Heart left ventricle (tissue), 16 donors: ENCODE results near the gene DOHH. TPM values are rescaled to one million over a fixed set of nuclear protein-coding genes. Genes with fewer than 3 reads are reported as not detected.

Experiments
- ATAC-seq, 4 donors: fragments of 200-7000 bp; cut with Tn5 transposase; one replicate each; pipeline ENCODE4 v1.9.1; 2020 to 2022; ENCODE audit warnings: moderate library complexity in 4 of 4, mild to moderate bottlenecking in 3 of 4, moderate number of reproducible peaks in 1 of 4
- DNase-seq, 5 donors: peaks; one replicate each; pipeline ENCODE4 v3.0.0-alpha.2; 2020
- H3K27ac ChIP-seq, 12 donors: fragments of 200-600 bp; sonication (generic) in 4 of 12; one replicate each; pipeline versions ENCODE4 v1.5.0 to v1.8.0; 2016 to 2022; ENCODE audit warnings: mild to moderate bottlenecking in 2 of 12
- H3K27me3 ChIP-seq, 9 donors: fragments of 200-600 bp; sonication (generic) in 2 of 9; one replicate each; pipeline versions ENCODE4 v1.5.1 to v1.8.0; 2016 to 2022; ENCODE audit warnings: mild to moderate bottlenecking in 3 of 9
- H3K36me3 ChIP-seq, 9 donors: fragments of 200-600 bp; sonication (generic) in 2 of 9; one replicate each; pipeline versions ENCODE4 v1.5.0 to v1.8.0; 2018 to 2022; ENCODE audit warnings: mild to moderate bottlenecking in 2 of 9
- H3K4me1 ChIP-seq, 12 donors: fragments of 200-600 bp; sonication (generic) in 4 of 12; one replicate each; pipeline versions ENCODE4 v1.5.0 to v1.8.0; 2016 to 2022; ENCODE audit warnings: mild to moderate bottlenecking in 3 of 12
- H3K4me3 ChIP-seq, 12 donors: fragments of 200-600 bp; sonication (generic) in 4 of 12; one replicate each; pipeline versions ENCODE4 v1.5.0 to v1.8.0; 2017 to 2022; ENCODE audit warnings: mild to moderate bottlenecking in 9 of 12, moderate library complexity in 4 of 12
- H3K9me3 ChIP-seq, 12 donors: fragments of 200-600 bp; sonication (generic) in 4 of 12; one replicate each; pipeline versions ENCODE4 v1.5.0 to v1.8.0; 2016 to 2022; ENCODE audit warnings: mild to moderate bottlenecking in 1 of 12
- POLR2A ChIP-seq, 2 donors: fragments of 450-650 bp; IDR thresholded peaks; one replicate each; pipeline ENCODE4 v1.6.1; 2017; ENCODE audit warnings: antibody characterized with exemption in 2 of 2, mild to moderate bottlenecking in 2 of 2, moderate library complexity in 2 of 2
- WGBS, 4 donors: extraction: QIAGEN DNeasy Blood & Tissue Kit in 2 of 4; methylation state at CpG; one replicate each; pipeline versions ENCODE4 v1.1.5 to v1.1.7; 2013 to 2018; 5-methylcytosine and 5-hydroxymethylcytosine counted together
- intact Hi-C, 10 donors: fragments of 100-400 bp; cut with DNase I; formaldehyde crosslinking; loops; one replicate each; pipeline versions ENCODE4 v1.11.1 to v1.14.2; 2022
- polyA plus RNA-seq, 2 donors: library from polyadenylated mRNA; stranded (reverse); fragments of 200-250 nt; gene quantifications; one replicate each; pipeline ENCODE4 v1.2.3, GENCODE V29; 2013
- total RNA-seq, 9 donors: library from RNA; depleted of rRNA in 2 of 9; stranded (reverse); fragments of >200 nt in 2 of 9; fragmentation: NEBNext Ultra II Directional in 3 of 9; extraction: Animal tissue kit (Norgen Biotek cat#: 25700) in 3 of 9; gene quantifications; one replicate each; pipeline versions ENCODE4 v1.1.0 to v1.2.4, GENCODE V29; 2016 to 2023
- TF ChIP-seq, protein P1 (sequence below), 12 donors: fragments of 200-600 bp; sonication (generic) in 4 of 12; IDR thresholded peaks; one replicate each; pipeline versions ENCODE4 v1.5.0 to v1.8.0; 2018 to 2022; ENCODE audit warnings: antibody characterized with exemption in 12 of 12, mild to moderate bottlenecking in 5 of 12
- donor health status: ischemic (EF 13 %, LVEDD 7.1; RV severe dilation, severe dysfunction).
- donor health status: healthy with polysubstance abuse.
- donor health status: DM: no; HTN: yes; CAD: no.
- donor health status: DM: no; HTN: no; CAD: no.
- donor health status: ischemic (EF 25% LVEDD 6.9; RV normal size, moderate dysfunction).
- donor health status: ischemic (EF 25% LVEDD 5.7; RV mildly dilated, moderate dysfunction).
- donor health status: healthy.
- donor health status: DM: yes; HTN: yes; CAD: no.
- donor health status: ischemic (EF 35%, LVEDD 5.7; RV mildly dilated, moderate dysfunction).
- donor health status: nonischemic (EF 11% LVEDD 7.7; RV severe dilation, severe dysfunction).
- donor health status: DM: yes; HTN: yes; CAD: no.
- donor health status: PGD.
- donor health status: ischemic (EF 29% LVEDD 5.4; RV normal size, mild dysfunction).
- donor health status: nonischemic (EF 23%, LVEDD 6.1; RV moderate dilation, normal function).

Gene DOHH
- total and polyA plus RNA-seq, 11 donors, result 7.4 to 34.3 (median 12.2) TPM

GRCh38 chr19:3520166-3521103 lies 20.0 kb upstream of the DOHH start:
- Histone ChIP-seq H3K27ac (no peak overlapping the region), H3K27me3 (no peaks in the 10 kb centered on the region), H3K4me1 (peaks cover 0 to 17% (median 0%) of the 10 kb centered on the region in 12 donors), H3K9me3 (no peaks in the 10 kb centered on the region), H3K4me3 (no peak overlapping the region), H3K36me3 (peaks cover 0 to 61% (median 26%) of the 10 kb centered on the region in 9 donors)
- intact Hi-C loops, result no loop called here
- ATAC-seq (no peak), DNase-seq (no peak)
- WGBS, 4 donors, result 74 to 86% (median 80%) methylated on average over 18 to 37 of the region's 37 CpGs
- TF ChIP-seq POLR2A (IDR thresholded peaks at IDR 0.05), result no peak
- TF ChIP-seq, protein P1, sequence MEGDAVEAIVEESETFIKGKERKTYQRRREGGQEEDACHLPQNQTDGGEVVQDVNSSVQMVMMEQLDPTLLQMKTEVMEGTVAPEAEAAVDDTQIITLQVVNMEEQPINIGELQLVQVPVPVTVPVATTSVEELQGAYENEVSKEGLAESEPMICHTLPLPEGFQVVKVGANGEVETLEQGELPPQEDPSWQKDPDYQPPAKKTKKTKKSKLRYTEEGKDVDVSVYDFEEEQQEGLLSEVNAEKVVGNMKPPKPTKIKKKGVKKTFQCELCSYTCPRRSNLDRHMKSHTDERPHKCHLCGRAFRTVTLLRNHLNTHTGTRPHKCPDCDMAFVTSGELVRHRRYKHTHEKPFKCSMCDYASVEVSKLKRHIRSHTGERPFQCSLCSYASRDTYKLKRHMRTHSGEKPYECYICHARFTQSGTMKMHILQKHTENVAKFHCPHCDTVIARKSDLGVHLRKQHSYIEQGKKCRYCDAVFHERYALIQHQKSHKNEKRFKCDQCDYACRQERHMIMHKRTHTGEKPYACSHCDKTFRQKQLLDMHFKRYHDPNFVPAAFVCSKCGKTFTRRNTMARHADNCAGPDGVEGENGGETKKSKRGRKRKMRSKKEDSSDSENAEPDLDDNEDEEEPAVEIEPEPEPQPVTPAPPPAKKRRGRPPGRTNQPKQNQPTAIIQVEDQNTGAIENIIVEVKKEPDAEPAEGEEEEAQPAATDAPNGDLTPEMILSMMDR (IDR thresholded peaks at IDR 0.05), result no peak

DNA sequence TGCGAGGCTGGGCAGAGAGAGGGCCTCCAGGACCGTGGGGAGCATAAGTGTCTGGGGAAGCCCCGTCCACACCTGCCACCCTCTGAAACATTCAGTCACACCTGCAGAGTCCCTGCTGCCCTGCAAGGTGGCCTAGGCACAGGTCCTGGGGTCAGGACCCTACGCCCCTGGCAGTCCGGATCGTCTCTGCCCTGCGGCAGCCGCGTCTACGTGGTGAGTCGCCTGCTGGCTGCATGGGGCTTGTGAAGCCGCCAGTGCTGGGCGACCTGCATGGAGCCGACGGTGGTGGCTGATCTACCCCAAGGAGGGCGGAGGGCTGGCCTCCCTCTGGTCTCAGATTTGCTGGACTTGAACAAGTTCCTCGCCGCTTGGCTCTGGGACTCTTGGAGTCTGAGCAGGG lies 18.7 kb upstream of the DOHH start:
- ATAC-seq (no peak), DNase-seq (peak in 1 of 5 donors; percentile 26)
- intact Hi-C loops, result no loop called here
- Histone ChIP-seq H3K36me3 (peaks cover 0 to 50% (median 17%) of the 10 kb centered on the region in 9 donors), H3K4me1 (peaks cover 0 to 23% (median 2%) of the 10 kb centered on the region in 12 donors), H3K27ac (no peak overlapping the region), H3K27me3 (no peaks in the 10 kb centered on the region), H3K9me3 (no peaks in the 10 kb centered on the region), H3K4me3 (no peak overlapping the region)
- 86 to 91% (median 87%) methylated on average over 12 to 18 of the region's 18 CpGs for WGBS, 4 donors
- no peak for TF ChIP-seq POLR2A (IDR thresholded peaks at IDR 0.05)
- TF ChIP-seq, protein P1 (IDR thresholded peaks at IDR 0.05), result no peak

DNA sequence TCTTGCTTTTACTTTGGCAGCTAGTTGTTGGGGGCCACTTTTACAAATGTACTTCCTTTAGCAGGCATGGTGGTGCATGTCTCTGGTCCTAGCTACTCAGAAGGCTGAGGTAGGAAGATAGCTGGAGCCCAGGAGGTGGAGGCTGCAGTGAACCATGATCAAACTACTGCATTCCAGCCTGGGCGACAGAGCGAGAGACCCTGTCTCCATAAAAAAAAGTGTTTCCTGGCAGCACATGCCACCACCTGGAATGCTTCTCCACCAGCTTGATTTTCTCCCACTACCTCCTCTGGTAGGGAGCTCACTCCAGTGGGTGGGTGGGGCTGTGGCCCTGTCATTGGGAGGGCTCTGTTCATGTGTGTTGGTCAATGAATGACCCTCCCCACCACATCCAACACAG lies 18.2 kb upstream of the DOHH start:
- ATAC-seq (no peak), DNase-seq (no peak)
- peaks cover 0 to 24% (median 2%) of the 10 kb centered on the region in 12 donors for H3K4me1 ChIP-seq
- H3K36me3 ChIP-seq, result peaks cover 0 to 46% (median 14%) of the 10 kb centered on the region in 9 donors
- no peak overlapping the region for H3K4me3 ChIP-seq
- H3K27me3 ChIP-seq, result no peaks in the 10 kb centered on the region
- H3K9me3 ChIP-seq, result no peaks in the 10 kb centered on the region
- intact Hi-C loops, result no loop called here
- H3K27ac ChIP-seq, result no peak overlapping the region
- no peak for TF ChIP-seq POLR2A (IDR thresholded peaks at IDR 0.05)
- TF ChIP-seq, protein P1 (IDR thresholded peaks at IDR 0.05), result no peak
- 88 to 92% (median 88%) methylated on average over 2 of the region's 2 CpGs for WGBS, 4 donors

DNA sequence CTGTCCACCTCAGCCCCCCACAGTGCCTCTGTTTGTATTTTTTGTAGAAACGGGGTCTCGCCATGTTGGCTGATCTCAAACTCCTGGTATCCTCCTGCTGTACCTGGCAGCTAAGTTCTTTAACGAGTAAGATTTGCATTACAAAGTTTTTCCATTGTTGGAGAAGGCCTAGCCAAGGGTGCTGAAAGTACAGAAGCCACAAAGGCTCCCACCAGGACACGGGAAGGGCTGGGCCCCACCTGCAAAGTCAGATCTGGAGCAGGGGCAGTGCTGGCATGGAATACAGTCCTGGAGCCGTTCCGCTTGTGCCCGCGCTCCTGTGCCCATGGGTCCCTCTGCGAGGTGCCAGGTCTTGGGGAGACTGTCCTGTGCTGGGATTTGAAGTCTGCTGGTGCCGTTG lies 17.8 kb upstream of the DOHH start:
- 82 to 91% (median 86%) methylated on average over 10 of the region's 10 CpGs for WGBS, 4 donors
- intact Hi-C loops, result no loop called here

More for the DNA sequence above, 17.8 kb upstream of the DOHH start:
- H3K36me3 ChIP-seq, result peaks cover 0 to 42% (median 10%) of the 10 kb centered on the region in 9 donors
- no peaks in the 10 kb centered on the region for H3K9me3 ChIP-seq
- ATAC-seq (no peak), DNase-seq (no peak)
- H3K27ac ChIP-seq, result no peak overlapping the region
- no peak overlapping the region for H3K4me3 ChIP-seq
- TF ChIP-seq, protein P1 (IDR thresholded peaks at IDR 0.05), result no peak
- TF ChIP-seq POLR2A (IDR thresholded peaks at IDR 0.05), result no peak
- peaks cover 0 to 28% (median 4%) of the 10 kb centered on the region in 12 donors for H3K4me1 ChIP-seq
- H3K27me3 ChIP-seq, result no peaks in the 10 kb centered on the region
